Measurements from ENCODE around the gene PGBD2.
"Not testable (repeated sequence)": the region's sequence is repeated elsewhere in the genome, so short reads cannot be mapped to it uniquely, and the experiment has no call there.

GRCh38 chr1:248938173-248938809 lies 32.3 kb downstream of the PGBD2 start:
- not testable (repeated sequence) for TF ChIP-seq TARDBP (IDR thresholded peaks at IDR 0.05); BHLHE40 (IDR thresholded peaks at IDR 0.05; ENCODE audit: borderline replicate concordance); ARNT (IDR thresholded peaks at IDR 0.05); CTBP1 (IDR thresholded peaks at IDR 0.05; ENCODE audit: borderline replicate concordance); SUZ12 (IDR thresholded peaks at IDR 0.05); ELF4 (IDR thresholded peaks at IDR 0.05); SP1 (IDR thresholded peaks at IDR 0.05); ZNF384 (IDR thresholded peaks at IDR 0.05); FOXK2 (IDR thresholded peaks at IDR 0.05); LEF1 (IDR thresholded peaks at IDR 0.05; ENCODE audit: borderline replicate concordance); PKNOX1 (IDR thresholded peaks at IDR 0.05); NFRKB (IDR thresholded peaks at IDR 0.05); FOXM1 (IDR thresholded peaks at IDR 0.05; ENCODE audit: borderline replicate concordance)
